HepG2 (cell line): ENCODE data around the gene DOCK4. TPM values are rescaled to one million over a fixed set of nuclear protein-coding genes. Genes with fewer than 3 reads are reported as not detected.

Experiments used
- ATAC-seq: fragments of 200-7000 bp; cut with Tn5 transposase; 3 replicates; pipeline ENCODE4 v1.9.1; 2020; ENCODE audit warnings: mild to moderate bottlenecking, moderate library complexity
- BruUV-seq: library from RNA; stranded (reverse); fragments of 400-500 nt; replicated peaks from 2 replicates; lab custom pipeline; 2021; lab: Mats Ljungman, UMichigan
- CTCF ChIA-PET: fragments of 300-600 bp; formaldehyde crosslinking; extraction: SDS; loops from one replicate; lab custom pipeline; 2021; ENCODE audit warnings: low total read pairs, inconsistent platforms, low intra/inter-chr PET ratio; lab: Yijun Ruan, JAX
- POLR2A ChIA-PET: fragments of 350-600 bp; sonication (Branson Sonifier 250); formaldehyde crosslinking; loops from one replicate; lab custom pipeline; 2020; ENCODE audit warnings: antibody characterized with exemption, inconsistent platforms; lab: Yijun Ruan, JAX
- DNase-seq: peaks from one replicate; pipeline ENCODE4 v3.0.0-alpha.2; 2015; ENCODE audit warnings: low spot score
- FAIRE-seq: peaks from 3 replicates; lab custom pipeline; 2011; peaks lifted over from hg19 to GRCh38; lab: Jason Lieb, UNC
- H2AFZ ChIP-seq: one replicate; pipeline ENCODE4 v1.6.1; 2011; ENCODE audit warnings: low read length, inconsistent platforms
- H3K27ac ChIP-seq: fragments of 300-600 bp; 3 replicates; pipeline ENCODE4 v1.8.0; 2011; ENCODE audit warnings: mixed run types, mild to moderate bottlenecking, mixed read lengths, low read length, inconsistent platforms; ENCODE audit not compliant: insufficient read depth; ENCODE audit errors: extremely low read length
- H3K27me3 ChIP-seq, 2 experiments: fragments of 200-600 bp in 1 of 2; 2 replicates in 1 of 2; 3 replicates in 1 of 2; pipeline versions ENCODE4 v1.6.0 to v1.8.0; 2011; ENCODE audit warnings: low read length in 2 of 2, mild to moderate bottlenecking in 2 of 2, moderate library complexity in 2 of 2, inconsistent platforms in 1 of 2; ENCODE audit not compliant: insufficient read depth in 2 of 2, control insufficient read depth in 1 of 2
- H3K36me3 ChIP-seq, 2 experiments: fragments of 200-600 bp in 1 of 2; replicated peaks in 1 of 2; 2 replicates in 1 of 2; 3 replicates in 1 of 2; pipeline versions ENCODE4 v1.5.1 to v1.8.0; 2011; ENCODE audit warnings: low read length in 2 of 2, inconsistent platforms in 1 of 2; ENCODE audit not compliant: insufficient read depth in 2 of 2, control insufficient read depth in 1 of 2
- H3K4me1 ChIP-seq: 2 replicates; pipeline ENCODE4 v1.5.1; 2012; ENCODE audit warnings: low read length, inconsistent platforms; ENCODE audit not compliant: insufficient read depth
- H3K4me2 ChIP-seq: 2 replicates; pipeline ENCODE4 v1.6.0; 2011; ENCODE audit warnings: low read depth, low read length, inconsistent platforms
- H3K4me3 ChIP-seq, 3 experiments: fragments of 200-600 bp in 1 of 3; sonication (generic), shearing (Covaris generic) in 1 of 3; replicated peaks in 1 of 3; 2 replicates each; pipeline ENCODE4 v1.5.1; 2011 to 2016; ENCODE audit warnings: low read length in 3 of 3, inconsistent platforms in 2 of 3, low read depth in 2 of 3, mild to moderate bottlenecking in 2 of 3, control low read depth in 1 of 3, mixed read lengths in 1 of 3; ENCODE audit not compliant: insufficient read depth in 1 of 3
- H3K79me2 ChIP-seq: one replicate; pipeline ENCODE4 v1.6.1; 2011; ENCODE audit warnings: low read length, inconsistent platforms; ENCODE audit not compliant: insufficient read depth
- H3K9ac ChIP-seq: 2 replicates; pipeline ENCODE4 v1.6.0; 2011; ENCODE audit warnings: mild to moderate bottlenecking, low read depth, low read length, inconsistent platforms; ENCODE audit not compliant: insufficient read depth
- H3K9me3 ChIP-seq: 2 replicates; pipeline ENCODE4 v1.5.1; 2012; ENCODE audit warnings: mild to moderate bottlenecking, low read length
- H4K20me1 ChIP-seq: 2 replicates; pipeline ENCODE4 v1.6.0; 2011; ENCODE audit warnings: inconsistent platforms, mild to moderate bottlenecking, low read length, moderate library complexity; ENCODE audit not compliant: insufficient read depth
- IKZF1 ChIP-seq: fragments of 450-650 bp; IDR thresholded peaks from 2 replicates; pipeline ENCODE4 v1.7.1; 2016
- RARA ChIP-seq: IDR thresholded peaks from 2 replicates; pipeline ENCODE4 v1.6.1; 2016; ENCODE audit warnings: missing genetic modification reagents, missing compliant biosample characterization
- STAG1 ChIP-seq: sonication (generic); formaldehyde crosslinking; IDR thresholded peaks from 2 replicates; pipeline ENCODE4 v1.4.0; 2020; ENCODE audit warnings: missing genetic modification reagents
- ZBTB38 ChIP-seq: sonication (generic); formaldehyde crosslinking; IDR thresholded peaks from 2 replicates; pipeline ENCODE4 v1.5.1; 2020; ENCODE audit warnings: mild to moderate bottlenecking, missing genetic modification reagents
- ZNF326 ChIP-seq: sonication (generic); formaldehyde crosslinking; IDR thresholded peaks from 2 replicates; pipeline ENCODE4 v1.4.0; 2020; ENCODE audit warnings: missing genetic modification reagents, borderline replicate concordance
- ZNF333 ChIP-seq: sonication (generic); formaldehyde crosslinking; IDR thresholded peaks from 2 replicates; pipeline ENCODE4 v1.4.0; 2020; ENCODE audit warnings: mild to moderate bottlenecking, missing genetic modification reagents, borderline replicate concordance
- ZNF629 ChIP-seq: sonication (generic); formaldehyde crosslinking; conservative IDR thresholded peaks from 2 replicates; pipeline ENCODE4 v1.5.0; 2020; ENCODE audit warnings: missing genetic modification reagents
- WGBS: methylation state at CpG from one replicate; pipeline ENCODE4 v1.1.6; 2017; ENCODE audit warnings: low lambda C conversion rate; 5-methylcytosine and 5-hydroxymethylcytosine counted together
- in situ Hi-C: cut with HindIII; loops from 2 replicates; pipeline ENCODE4 v1.10.0; 2017; ENCODE audit warnings: low pct_unique_long_range_greater_than_20kb; ENCODE audit not compliant: extremely low pct_ligation_motif_present
- intact Hi-C: fragments of 100-400 bp; cut with micrococcal nuclease; formaldehyde crosslinking; loops from one replicate; pipeline ENCODE4 v1.10.0; 2022; ENCODE audit not compliant: unreplicated experiment
- polyA plus RNA-seq, 8 experiments: library from polyadenylated mRNA; depleted of rRNA in 3 of 8; stranded (reverse) in 7 of 8; unstranded in 1 of 8; fragments of >200 nt; fragmentation: Illumina TruSeq in 4 of 8; extraction: Trizol in 4 of 8; gene quantifications; 2 replicates each; pipeline versions ENCODE4 v1.2.1 to v1.2.3, GENCODE V29; 2011 to 2016; ENCODE audit warnings: low read depth in 4 of 8, missing spikeins in 1 of 8, mixed read lengths in 1 of 8; ENCODE audit not compliant: insufficient read depth in 1 of 8
- total RNA-seq, 5 experiments: library from RNA; depleted of rRNA; stranded (reverse); fragments of >200 nt; fragmentation: Illumina TruSeq; extraction: Trizol; gene quantifications; 2 replicates each; pipeline ENCODE4 v1.2.3, GENCODE V29; 2016; ENCODE audit warnings: low read depth in 1 of 5

Gene DOCK4
- total and polyA plus RNA-seq, 2 of the 13 experiments (the other 11 are each of a cell fraction or from before 2014, with no cell fraction given): 13.5 to 17.4 TPM

GRCh38 chr7:112079673-112080072 is 126.5 kb downstream of the DOCK4 start:
- no peaks in the 10 kb centered on the region for H3K36me3 ChIP-seq
- peaks cover 36% of the 10 kb centered on the region for H3K4me1 ChIP-seq
- peaks cover 17% of the 10 kb centered on the region for H3K79me2 ChIP-seq
- H3K4me2 ChIP-seq: no peak overlapping the region
- H4K20me1 ChIP-seq: no peaks in the 10 kb centered on the region
- H3K27me3 ChIP-seq: no peaks in the 10 kb centered on the region
- no peak overlapping the region for H3K9ac ChIP-seq
- peaks cover 8% of the 10 kb centered on the region for H3K9me3 ChIP-seq
- ATAC-seq: no peak
- intact Hi-C loops: loop anchor here (10.0 kb wide), 1 partner anchor 325 kb away; no protein-coding TSS in a partner anchor
- no peak overlapping the region for H3K27ac ChIP-seq
- no peak for DNase-seq
- POLR2A ChIA-PET: no interaction called here
- no peak for FAIRE-seq
- BruUV-seq: no TSS peak
- TF ChIP-seq ZNF326 (CRISPR knock-in tag) (no peak), ZBTB38 (CRISPR knock-in tag) (no peak), ZNF629 (CRISPR knock-in tag) (peak; percentile 49; the same call in 1 of the 2 replicates), STAG1 (CRISPR knock-in tag) (peak; percentile 32; the same call in 1 of the 2 replicates), ZNF333 (no peak)
- TF ChIP-seq, all 625 proteins: peak for 2
- CTCF ChIA-PET: no interaction called here
- in situ Hi-C loops: no loop called here
- Histone ChIP-seq H3K4me3 (no peak overlapping the region), H2AFZ (no peak overlapping the region)

- DNase-seq (no peak), ATAC-seq (no peak), FAIRE-seq (no peak)
- Histone ChIP-seq H3K4me2 (no peak overlapping the region), H3K36me3 (no peaks in the 10 kb centered on the region), H3K9me3 (peaks cover 13% of the 10 kb centered on the region), H3K27ac (no peak overlapping the region), H3K4me3 (no peak overlapping the region), H4K20me1 (no peaks in the 10 kb centered on the region), H3K4me1 (peaks cover 31% of the 10 kb centered on the region), H3K79me2 (peaks cover 18% of the 10 kb centered on the region), H3K9ac (no peak overlapping the region), H2AFZ (no peak overlapping the region), H3K27me3 (no peaks in the 10 kb centered on the region)
- intact Hi-C loops (no loop called here), in situ Hi-C loops (no loop called here)
- WGBS: 53% methylated on average over 1 of the region's 1 CpG
- no peak for TF ChIP-seq IKZF1
- TF ChIP-seq RARA (CRISPR knock-in tag): 0 out of 2 replicates have a peak, but pooled peaks have one; percentile 15
- BruUV-seq: no TSS peak
- ChIA-PET CTCF (no interaction called here), POLR2A (no interaction called here)
Measured at GRCh38 chr7:112079122-112079521, 127.1 kb downstream of the DOCK4 start.
